DMS114 treated with DMSO at 0.1 percent for 48 hours (cell line): Measurements from ENCODE around the gene GRB14.
"Not testable (repeated sequence)": the region's sequence is repeated elsewhere in the genome, so short reads cannot be mapped to it uniquely, and the experiment has no call there.

ENCODE experiments used
- DNase-seq: peaks from one replicate; lab custom pipeline; 2025; ENCODE audit not compliant: unreplicated experiment; lab: John Stamatoyannopoulos, UW

Gene GRB14

GRCh38 chr2:164496881-164497280, 124.4 kb downstream of the GRB14 start:
- DNase-seq, result no peak

DNA sequence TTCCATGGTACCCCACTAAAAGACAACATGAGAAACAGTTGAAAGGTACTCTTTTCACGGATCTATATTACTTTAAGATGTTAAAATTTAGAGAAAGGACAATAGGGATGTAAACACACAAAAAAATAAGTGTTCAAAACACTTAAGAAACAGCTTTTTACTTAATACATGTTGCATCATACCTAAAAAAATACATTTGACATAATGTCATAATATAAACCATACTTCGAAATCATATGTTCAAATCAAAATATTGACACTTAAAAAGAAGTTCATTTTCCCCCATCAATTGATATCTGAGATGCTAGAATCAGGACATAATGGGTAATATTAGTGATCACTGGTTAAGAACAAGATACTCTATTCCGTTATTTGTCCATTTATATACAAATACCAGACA, 124.9 kb downstream of the GRB14 start:
- DNase-seq, result no peak

GRCh38 chr2:164495491-164496223, 125.6 kb downstream of the GRB14 start:
- peak; percentile 54 for DNase-seq

GRCh38 chr2:164485541-164485940, 135.7 kb downstream of the GRB14 start:
- DNase-seq, result no peak

DNA sequence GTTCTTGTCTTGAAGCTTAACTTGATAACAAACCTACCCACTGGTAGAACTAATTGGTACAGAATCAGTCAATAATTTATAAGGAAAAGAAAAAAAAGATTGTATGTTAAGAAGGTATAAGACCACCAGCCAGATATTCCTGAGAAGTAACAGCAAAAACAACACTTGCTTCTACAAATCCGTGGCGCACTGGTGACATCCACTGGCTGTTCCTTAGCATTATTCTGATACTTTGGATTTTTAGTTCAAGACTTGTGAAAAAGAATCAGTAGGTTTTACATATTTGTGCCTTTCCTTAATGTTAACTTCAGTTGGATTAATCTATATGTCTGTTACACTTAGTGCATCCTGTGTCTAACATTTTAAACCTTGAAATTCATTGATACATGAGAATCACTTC, 141.8 kb downstream of the GRB14 start:
- DNase-seq, result peak; percentile 48

DNA sequence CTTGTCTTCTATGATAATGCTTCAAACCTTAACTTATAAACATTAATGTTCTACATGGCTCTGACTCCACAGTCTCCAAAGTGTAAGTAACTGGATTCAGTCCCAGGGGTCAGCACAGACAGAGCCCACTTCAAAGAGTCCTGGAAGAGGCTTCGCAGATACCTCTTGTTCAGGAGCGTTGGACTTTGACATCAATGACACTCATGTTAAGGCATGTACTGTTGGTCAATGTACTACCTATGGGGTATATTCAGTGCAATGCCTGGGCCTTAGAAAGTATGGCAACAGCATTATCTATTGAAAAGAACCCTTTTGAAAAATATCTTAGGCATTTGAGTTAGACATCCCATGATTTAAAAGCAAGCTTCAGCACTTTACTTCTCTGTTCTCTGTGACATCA, 143.1 kb downstream of the GRB14 start:
- DNase-seq, result no peak

DNA sequence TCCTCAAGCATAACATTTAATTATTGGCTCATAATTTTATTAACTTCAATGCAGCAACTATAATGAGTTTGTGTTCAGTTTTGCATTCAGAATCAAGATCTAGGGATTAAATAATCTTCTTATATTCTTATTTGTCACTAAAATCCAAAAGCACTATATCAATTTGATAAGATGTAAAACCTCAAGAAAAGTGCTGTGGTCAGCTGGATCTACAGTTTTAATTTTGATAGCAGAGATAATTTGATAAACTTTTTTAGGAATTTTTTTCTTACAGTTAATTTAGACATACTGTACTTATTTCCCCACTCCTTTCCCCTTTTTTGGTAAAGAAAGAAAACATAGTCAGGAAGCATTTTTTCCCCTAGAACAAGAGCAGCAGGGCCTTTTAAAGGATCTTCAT, 146.4 kb downstream of the GRB14 start:
- no peak for DNase-seq

DNA sequence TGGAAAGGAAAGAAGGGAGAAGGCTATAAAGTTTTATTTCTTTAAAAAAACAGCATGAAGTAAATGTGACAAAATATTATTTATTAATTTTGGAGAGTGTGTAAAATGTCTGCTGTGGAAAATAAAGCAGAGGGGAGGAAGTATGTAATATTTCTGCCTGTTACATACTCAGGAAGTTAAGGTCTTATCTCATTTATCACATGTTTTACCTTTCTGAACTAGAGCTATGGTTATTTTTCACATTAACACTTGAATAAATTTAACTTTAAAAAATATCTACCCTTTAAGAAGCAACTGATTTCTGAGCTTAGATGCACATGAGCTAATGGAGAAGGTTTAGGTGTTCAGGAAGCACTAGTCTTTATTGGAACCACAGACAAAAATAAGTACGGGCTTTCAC, 148.3 kb downstream of the GRB14 start:
- no peak for DNase-seq

GRCh38 chr2:164465047-164465446, 156.2 kb downstream of the GRB14 start:
- not testable (repeated sequence) for DNase-seq

GRCh38 chr2:164464376-164464775, 156.9 kb downstream of the GRB14 start:
- DNase-seq, result no peak

DNA sequence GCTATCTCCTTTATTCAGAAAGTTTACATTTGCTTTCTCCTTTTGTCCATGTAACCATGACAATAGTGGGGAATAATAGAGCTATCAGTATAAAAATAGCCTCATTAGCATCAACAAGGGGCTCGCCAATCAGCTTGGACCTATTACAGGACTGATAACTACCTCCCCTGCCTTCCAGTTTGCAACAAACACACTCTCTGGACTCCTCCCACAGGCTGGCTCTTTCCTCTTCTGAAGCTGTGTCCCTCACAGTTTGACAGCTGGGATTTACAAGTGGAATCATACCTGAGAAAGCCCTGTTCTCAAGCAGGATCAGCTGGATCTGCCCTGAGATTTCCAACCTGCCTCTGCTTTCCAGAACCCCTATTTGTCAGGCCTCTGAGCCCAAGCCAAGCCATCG, 162.5 kb downstream of the GRB14 start:
- DNase-seq, result no peak

DNA sequence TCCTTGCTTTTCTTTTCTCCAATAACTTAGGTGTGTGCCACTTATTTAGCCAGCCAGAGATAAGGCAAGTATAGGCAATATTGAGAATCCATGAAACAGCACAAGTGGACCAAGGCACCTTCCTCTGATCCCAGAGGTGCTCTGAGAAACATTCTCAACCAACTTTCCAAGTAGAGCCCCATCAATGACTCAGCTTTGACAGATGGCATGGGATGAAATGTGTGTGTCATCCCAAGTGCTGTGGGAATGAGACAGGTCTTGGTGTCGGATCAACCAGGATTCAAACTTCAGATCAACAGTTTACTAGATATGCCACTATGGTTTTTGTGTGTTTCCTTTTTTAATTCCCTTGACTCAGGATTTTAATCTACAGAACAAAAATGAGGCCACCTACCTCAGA, 164.0 kb downstream of the GRB14 start:
- DNase-seq, result no peak

DNA sequence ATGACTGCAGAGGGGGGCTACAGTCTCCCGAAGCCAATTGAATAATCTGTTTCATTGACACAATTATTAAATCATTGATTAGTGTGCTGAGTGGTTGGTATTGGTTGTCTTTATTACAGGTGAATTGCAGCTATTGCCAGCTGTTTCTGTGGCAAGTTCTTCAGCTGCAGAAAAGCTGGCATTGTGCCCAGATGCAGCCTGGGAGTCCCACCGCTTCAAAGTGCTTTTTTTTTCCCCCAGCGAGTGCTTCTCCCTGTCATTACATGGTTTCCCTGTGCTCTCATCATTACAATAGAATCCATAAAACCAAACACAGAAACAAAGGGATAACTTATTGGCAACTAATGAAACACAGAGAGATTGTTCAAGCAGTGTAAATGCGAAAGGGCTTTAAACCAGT, 164.7 kb downstream of the GRB14 start:
- DNase-seq, result no peak

DNA sequence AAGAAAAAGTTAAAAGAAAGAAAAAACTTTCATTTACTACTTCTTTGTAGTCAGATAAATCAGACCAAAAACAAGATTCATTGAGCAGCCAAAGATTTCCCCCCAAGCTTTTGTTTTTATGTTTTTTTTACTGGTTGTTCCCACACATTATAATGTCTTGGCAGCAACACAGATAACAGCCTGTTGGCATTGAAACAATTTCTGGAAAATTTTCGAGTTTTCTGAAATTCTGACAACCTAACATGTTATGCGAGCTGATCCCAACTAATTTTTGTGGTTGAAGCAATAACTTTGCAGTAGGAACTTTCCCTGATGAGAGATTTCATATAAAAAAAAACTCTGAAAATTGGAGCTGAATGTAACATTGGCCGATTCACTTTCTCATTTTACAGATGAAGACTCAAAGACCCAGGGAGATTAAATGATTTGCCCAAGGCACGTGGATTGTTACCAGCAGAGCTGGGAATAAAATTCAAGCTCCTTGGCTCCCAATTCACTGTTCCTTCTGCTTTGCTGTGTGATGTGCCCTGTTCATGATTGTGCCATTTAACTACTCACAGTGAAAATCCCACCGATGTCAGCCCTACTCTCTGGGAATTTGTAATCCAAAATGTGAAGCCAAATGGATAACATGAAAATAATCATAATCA, 167.5 kb downstream of the GRB14 start:
- no peak for DNase-seq

- DNase-seq, result no peak
Measured at GRCh38 chr2:164450278-164450677, 171.0 kb downstream of the GRB14 start.

- DNase-seq, result no peak
Measured at GRCh38 chr2:164449706-164450105, 171.6 kb downstream of the GRB14 start.

- no peak for DNase-seq
Measured at GRCh38 chr2:164447660-164448059, 173.6 kb downstream of the GRB14 start.
